ENCODE data around the gene TMEM219.
"Not testable (repeated sequence)": the region's sequence is repeated elsewhere in the genome, so short reads cannot be mapped to it uniquely, and the experiment has no call there.

Gene TMEM219, protein sequence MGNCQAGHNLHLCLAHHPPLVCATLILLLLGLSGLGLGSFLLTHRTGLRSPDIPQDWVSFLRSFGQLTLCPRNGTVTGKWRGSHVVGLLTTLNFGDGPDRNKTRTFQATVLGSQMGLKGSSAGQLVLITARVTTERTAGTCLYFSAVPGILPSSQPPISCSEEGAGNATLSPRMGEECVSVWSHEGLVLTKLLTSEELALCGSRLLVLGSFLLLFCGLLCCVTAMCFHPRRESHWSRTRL

DNA sequence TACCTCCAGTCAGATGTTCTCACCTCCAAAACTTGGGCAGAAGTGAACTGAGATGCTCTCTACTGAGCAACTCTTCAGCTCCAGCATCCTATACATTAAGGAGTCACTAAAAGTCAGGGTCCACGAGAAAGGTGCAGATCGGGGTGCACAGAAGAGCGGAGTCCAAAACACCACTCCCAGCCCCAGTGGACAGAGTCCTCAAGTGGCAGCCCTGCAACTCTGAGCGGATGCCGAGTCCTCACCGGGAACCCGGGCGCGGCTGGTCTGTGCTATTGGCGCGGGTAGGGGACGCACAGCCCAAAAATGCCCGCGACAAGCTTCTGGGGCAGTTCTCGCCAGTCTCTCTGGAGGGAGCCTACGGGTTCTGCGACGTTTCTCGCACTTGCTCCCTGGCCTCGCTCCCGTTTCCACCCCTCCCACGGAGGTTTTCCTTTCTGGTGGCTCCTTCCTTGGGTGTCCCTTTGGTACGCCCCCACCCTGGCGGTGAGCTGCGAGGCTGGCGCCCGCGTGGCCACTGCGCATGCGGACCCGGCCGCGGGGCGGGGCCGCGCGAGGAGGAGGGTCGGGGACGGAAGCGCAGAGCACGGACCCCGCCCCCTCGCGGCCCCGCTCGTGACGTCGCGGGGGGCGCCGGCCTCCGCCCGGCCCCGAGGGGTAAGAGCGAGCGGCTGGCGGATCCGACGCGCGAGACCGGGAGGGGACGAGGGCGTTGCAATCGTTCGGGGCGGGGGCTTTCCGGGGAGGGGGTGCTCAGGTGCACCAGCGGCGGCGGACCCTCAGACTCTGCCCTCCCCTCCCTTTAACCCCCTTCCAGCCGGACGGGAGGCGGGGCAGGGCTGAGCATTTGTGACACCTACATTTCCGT lies at the start of gene TMEM219:
Gene TMEM219 (plus strand): TSS at position 601 of the 865 bp plus-strand sequence. CDS start 1,065 bp downstream, outside the sequence.
- DNase-seq (ENCODE audit: low read depth in 3 of 3), result peak; percentile 85 to 92 (median 91)

DNA sequence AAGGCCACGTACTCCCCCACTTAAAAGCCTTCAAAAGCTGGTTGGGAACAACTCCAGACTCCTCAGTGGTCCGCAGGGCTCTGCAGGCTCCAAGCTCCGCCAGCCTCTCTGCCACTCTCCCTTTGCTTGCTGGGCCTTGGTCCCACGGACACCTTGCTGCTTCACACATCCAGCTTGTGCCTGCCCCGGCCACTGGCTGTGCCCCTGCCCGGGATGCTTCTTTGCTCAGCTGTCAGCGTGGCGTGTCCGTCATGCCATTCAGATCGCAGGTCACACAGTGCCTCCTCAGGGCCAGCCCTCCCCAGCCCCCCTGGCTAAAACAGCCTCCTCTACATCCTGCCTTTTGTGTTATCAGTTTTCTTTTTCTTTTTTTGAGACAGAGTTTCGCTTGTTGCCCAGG lies 49.8 kb upstream of the TMEM219 start:
- DNase-seq (ENCODE audit: low read depth in 3 of 3), result no peak

DNA sequence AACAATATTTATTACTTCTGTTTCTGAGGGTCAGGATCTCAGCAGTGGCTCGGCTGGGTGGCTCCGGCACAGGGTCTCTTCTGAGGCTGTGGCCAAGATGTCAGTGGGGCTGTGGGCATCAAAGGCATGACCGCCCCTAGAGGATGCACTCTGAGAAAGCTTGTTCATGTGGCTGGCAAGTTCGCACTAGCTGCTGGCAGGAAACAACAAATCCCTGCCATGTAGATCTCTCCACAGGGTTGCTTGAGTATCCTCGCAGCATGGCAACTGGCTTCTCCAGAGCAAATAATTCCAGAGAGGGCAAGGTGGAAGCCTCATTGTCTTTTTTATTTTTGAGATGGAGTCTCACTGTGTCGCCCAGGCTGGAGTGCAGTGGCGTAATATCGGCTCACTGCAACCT lies 48.4 kb upstream of the TMEM219 start:
- no peak for DNase-seq (ENCODE audit: low read depth in 3 of 3)

DNA sequence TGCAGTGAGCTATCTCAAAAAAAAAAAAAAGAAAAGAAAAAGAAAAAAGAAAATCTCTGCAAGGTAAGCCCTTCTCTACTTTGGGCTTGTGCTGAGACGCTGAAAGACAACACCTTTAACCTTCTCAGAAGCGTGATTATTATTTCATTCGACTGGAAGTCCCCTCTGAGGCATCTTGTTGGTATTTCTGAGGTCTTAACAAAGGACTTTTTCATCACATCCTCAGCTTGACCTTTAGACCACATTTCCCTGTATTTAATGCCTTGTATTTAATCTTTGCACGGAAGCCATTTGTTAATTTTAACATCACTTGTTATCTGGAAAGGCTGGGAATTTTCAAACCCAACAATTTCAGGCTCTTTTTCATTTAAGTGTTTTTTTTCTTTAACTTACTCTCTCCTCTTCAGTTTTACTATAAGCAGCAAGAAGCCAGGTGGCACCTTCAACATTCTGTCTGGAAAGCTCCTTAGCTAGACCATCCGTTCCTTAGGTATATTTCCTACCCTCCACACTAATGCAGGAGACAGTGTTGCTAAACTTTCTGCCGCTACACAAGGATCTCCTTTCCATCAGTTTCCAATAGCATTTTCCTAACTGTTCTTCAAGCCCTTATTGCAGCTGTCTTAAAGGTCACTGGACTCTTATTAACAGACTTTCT lies 46.2 kb upstream of the TMEM219 start:
- no peak for DNase-seq (ENCODE audit: low read depth in 3 of 3)

DNA sequence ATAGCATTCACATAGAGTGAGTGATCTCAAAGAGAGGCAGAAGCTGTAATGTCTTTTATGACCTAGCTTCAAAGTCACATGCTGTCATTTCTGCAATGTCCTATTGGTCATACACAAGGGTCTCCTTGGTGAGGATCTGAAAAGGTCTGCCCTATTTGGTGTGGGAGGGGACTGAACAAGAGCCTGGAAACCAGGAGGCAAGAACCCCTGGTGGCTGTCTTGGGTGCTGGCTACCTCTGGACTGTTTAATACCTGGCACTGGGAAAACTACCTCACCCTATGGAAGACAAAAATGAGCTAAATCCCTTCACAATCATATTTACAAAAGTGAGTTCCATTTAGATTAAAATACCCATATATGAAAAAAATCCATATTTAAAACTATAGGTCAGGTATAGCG lies 44.9 kb upstream of the TMEM219 start:
- DNase-seq (ENCODE audit: low read depth in 3 of 3), result no peak

DNA sequence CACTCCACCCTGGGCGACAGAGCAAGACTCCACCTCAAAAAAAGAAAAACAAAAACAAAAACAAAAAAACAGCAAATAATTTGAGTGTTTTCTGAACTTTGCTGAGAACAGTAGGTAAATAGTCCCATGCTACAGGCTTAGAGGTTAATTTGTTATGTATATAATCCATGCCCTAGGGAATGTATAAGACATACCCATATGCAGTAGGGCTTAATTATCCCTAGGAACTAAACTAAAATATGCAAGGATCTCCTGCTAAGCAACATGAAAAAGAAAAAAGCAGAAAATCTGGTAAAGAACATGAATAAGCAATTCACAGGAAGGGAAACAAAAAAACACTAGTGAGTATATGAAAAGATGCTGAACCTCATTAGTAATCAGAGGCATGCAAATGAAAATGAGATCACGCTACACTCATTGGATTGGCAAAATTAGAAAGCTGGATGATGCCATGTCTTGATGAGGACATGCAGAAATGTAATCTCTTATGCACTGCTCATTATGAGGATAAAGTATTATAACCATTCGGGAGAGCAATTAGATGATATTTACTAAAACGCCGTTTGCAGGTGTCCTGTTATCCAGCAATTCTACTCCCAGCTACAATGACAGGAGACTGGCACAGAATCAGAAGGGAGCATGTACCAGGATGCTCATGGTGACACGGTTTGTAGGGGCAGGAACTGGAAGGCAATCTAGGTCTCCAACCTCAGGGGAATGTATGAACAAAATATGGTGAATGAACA lies 41.4 kb upstream of the TMEM219 start:
- no peak for DNase-seq (ENCODE audit: low read depth in 3 of 3)

DNA sequence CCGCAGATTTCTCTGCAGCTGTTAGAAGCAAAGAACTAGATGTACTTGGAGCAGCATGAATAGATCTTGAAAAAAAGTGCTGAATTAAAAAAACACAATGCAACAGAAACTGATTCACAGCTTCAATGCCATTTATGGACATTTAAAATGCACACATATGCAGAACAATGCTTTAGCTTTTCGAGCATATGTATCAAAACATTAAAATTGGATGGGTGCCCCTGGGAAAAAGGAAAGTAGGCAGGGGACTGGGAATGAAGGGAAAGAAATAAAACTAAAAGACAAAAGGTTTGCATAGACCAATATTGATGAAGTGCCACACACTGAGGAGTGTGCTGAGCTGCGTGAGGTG lies 40.9 kb upstream of the TMEM219 start:
- no peak for DNase-seq (ENCODE audit: low read depth in 3 of 3)

DNA sequence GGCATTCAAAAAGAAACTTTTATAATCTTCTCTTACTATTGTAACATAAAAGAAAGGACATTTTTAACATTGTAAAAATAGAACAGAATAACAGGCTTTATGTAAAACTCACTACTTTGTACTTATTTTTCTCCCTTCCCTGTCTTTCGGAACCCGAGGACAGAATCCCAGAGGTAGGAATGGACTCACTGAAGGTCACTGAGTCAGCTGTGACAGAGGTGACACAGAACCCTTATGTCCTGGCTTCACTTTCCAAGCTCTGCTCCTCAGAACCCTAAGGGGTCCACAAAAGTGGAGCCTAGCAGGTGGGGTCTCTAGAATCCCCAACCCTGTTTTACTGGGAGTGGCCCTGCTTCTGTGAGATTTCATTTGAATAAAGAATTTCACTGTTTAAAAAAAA lies 39.6 kb upstream of the TMEM219 start:
- DNase-seq (ENCODE audit: low read depth in 3 of 3), result no peak

DNA sequence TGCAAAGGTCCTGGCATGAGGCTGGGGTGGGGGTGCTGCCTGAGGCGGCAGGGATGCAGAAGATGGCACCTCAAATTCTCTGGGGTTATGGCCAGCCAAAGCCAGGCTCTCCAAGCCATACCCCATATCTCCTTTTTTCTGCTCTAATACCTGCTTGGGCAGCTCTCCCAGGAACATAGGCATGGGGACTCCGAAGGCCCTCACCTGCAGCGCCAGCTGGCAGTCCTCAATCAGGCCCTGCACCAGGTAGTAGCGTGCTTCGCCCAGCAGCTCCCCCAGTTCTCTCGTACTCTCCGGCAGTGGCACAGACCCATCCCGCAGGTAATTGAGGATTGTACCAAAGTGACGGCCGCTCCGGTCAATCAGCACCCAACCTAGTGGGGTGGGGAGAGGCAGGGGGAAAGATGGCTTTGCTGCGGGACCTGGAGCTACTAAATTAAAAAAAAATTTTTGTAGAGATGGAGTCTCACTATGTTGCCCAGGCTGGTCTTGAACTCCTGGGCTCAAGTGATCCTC lies 38.8 kb upstream of the TMEM219 start:
- DNase-seq (ENCODE audit: low read depth in 3 of 3), result no peak

DNA sequence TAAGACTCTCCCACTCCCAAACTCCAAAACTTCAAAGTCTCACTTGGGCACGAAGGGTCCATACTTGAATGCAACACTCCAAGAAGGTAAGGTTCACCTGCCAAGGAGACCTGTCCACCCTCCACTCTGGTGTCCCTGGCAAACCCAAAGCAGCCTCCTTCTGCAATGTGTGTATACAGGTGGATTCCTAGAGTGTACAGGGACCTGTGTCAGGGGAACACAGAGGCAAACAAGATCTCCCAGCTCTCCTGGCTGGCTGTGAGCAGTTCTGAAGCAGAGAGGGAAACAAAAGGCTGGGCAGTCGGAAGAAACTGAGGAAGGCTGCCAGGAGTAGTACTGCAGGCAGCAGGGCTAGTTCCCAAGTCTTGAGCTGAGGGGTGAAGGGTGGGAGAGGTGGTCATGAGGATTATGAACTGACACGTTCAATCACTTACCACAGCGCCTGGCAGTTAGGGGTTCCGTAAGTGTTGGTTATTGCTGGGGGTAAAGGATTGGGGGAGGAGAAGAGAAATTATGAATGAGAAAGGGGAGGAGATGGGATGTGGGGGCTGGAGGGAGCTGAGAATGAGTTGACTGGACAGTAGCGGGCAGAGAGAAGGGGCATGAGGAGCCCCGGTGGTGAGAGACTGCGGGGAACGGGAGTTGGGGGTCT lies 36.6 kb upstream of the TMEM219 start:
- DNase-seq (ENCODE audit: low read depth in 3 of 3), result no peak

DNA sequence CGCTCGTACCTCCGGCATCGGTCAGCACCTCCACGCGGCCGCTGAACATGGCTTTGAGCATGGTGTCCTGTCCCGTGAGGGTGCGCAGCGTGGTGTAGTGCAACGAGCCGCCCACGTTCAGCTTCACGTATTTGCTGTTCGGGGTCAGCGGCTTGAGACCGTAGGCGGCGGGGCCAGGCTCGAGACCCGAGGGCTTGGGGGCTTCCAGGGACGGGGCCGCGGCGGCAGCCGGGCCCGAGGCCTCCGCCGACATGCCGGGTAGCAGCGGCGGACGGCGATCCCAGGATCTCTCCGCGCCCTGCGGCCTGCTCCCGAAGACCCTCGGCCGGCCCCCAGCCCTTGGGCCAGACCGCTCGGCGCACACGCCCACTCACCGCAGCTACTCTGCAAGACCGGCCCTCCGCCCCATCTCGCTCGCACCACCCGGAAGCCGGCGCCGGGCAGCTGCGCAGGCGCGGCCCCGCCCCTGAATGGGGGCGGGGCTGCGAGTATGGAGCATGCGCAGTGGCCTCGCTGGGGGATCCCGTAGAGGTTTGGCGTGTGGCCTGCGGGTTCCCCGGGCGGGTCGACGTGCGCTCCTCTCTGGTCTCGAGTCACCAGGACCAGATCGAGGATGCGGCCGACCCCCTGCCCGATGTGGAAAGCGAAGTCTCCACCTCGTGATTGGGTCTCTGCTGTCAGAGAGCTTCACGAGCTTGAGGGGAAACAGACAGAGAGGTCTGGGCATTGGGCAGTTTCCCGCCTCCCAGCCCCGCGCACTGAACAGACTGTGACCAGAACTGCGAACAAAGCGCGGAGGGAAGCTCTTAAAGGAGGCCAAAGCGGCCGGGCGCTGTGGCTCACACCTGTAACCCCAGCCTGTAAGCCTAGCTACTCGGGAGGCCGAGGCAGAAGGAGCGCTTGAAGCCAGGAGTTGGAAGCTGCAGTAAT lies 35.8 kb upstream of the TMEM219 start, which contains the start of gene KCTD13:
Gene KCTD13 (minus strand): TSS at position 446 of the 930 bp plus-strand sequence. CDS start 193 bp downstream, at position 253.
- DNase-seq (ENCODE audit: low read depth in 3 of 3), result peak; percentile 85 to 89 (median 85)

DNA sequence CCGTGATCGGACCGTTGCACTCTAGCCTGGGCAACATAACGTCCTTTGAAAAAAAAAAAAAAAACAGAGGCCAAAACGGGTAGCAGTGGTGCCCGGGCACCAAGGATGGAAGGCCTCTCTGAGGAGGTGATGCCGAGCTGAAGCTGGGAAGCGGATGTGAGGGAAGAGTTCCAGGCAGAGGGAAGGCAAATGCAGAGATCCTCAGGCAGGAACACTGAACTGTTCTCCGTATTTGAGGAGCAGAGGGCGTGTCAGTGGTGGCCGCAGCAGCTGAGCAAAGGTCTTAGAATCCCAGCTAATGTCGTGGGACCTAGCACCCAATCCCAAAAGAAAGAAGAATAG lies 35.2 kb upstream of the TMEM219 start:
- no peak for DNase-seq (ENCODE audit: low read depth in 3 of 3)

DNA sequence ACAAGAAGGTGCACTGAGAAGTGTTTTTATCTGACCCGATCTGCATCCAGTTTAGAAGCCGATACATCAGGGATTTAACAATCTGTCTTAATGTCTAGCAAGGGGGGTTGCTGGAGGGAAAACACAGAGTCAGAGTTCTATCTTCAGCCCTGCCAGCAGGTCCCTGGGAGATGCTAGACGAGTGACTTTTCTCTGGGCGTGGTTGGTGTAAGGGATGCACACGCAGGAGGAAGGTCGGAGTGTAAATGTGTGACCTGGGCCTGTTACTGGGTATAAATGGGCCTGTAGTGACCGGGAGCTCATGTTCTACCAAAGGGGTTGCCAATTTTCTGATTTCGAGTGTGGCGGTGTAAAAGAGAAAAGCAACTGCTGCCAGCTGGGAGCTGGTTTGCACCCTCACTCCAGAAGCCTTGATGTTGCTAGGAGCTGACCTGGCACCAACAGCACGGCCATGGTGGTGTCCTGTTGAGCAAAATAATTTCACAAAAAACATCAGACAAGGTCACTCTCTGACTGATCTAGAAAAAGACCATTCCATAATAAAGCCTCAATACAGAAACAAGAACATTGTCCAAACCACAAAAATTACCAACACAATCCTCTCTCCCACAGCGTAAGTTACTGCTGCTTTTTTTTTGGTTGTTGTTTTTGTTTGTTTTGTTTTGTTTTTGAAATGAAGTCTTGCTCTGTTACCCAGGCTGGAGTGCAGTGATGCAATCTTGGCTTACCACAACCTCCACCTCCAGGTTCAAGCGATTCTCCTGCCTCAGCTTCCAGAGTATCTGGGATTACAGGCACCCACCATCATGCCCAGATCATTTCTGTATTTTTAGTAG lies 34.6 kb upstream of the TMEM219 start:
- no peak for DNase-seq (ENCODE audit: low read depth in 3 of 3)

DNA sequence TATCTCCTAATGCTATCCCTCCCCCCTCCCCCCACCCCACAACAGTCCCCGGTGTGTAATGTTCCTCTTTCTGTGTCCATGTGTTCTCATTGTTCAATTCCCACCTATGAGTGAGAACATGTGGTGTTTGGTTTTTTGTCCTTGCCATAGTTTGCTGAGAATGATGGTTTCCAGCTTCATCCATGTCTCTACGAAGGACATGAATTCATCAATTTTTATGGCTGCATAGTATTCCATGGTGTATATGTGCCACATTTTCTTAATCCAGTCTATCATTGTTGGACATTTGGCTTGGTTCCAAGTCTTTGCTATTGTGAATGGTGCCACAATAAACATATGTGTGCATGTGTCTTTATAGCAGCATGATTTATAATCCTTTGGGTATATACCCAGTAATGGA lies 30.1 kb upstream of the TMEM219 start:
- DNase-seq (ENCODE audit: low read depth in 3 of 3), result not testable (repeated sequence)

DNA sequence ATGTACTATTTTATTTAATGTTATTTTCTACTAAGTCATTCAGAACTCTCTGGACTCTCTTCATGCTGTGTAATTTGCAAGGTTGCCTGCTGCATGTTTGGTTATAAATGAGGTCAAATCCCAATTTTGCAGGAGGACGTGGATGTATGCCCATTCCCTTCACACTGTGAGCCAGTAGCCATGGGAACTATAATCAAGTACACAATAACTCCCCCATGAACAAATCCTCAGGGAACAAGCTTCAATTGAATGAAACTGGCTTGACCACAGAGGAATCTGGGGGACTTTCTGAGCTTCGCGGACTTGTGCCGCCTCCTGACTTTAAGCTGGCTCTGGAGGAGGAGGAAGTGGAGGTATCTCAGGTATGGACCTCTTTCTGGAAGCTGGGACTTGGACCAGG lies 21.2 kb upstream of the TMEM219 start:
- DNase-seq (ENCODE audit: low read depth in 3 of 3), result no peak

DNA sequence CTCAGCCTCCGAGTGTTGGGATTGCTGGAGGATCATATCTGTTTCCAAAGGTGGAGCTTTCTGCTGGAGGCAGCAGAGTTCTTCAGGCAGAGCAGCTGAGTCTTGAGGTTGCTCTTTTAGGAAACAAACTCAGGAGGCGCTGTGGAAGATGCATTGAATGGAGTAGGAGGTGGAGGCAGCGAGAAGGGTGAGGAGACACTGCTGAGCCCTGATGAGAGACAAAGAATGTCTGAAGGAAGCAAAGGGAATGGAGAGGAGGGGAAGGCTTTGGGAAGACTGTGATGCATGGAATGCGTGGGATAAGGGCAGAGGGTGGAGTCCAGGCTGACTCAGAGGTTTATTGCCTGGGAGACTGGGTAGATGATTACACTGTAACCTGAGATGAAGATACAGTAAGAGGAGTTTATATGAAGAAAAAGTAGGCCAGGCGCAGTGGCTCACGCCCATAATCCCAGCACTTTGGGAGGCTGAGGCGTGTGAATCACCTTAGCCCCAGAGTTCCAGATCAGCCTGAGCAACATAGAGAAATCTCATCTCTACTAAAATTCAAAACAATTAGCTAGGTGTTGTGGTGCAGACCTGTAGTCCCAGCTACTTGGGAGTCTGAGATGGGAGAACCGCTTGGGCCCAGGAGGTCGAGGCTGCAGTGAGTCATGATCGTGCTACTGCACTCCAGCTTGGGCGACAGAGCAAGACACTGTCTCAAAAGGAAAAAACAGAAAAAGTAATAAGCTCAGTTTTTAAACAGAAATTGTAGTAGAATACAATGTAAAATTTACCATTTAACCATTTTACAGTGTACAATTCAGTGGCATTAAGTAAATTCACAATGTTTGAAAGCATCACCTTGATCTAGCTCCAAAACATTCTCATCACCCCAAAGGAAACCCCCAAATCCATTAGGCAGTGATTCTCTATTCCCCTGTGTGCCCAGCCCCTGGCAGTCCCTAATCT lies 17.8 kb upstream of the TMEM219 start:
- no peak for DNase-seq (ENCODE audit: low read depth in 3 of 3)

DNA sequence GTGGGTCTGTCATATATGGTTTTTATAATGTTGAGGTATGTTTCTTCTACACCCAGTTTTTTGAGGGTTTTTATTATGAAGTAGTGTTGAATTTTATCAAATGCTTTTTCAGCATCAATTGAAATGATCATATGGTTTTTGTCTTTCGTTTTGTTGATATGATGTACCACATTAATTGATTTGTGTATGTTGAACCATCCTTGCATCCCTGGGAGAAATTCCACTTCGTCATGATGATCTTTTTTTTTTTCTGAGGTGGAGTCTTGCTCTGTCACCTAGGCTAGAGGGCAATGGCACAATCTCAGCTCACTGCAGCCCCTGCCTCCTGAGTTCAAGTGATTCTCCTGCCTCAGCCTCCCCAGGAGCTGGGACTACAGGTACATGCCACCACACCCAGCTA lies 14.0 kb upstream of the TMEM219 start:
- no peak for DNase-seq (ENCODE audit: low read depth in 3 of 3)

DNA sequence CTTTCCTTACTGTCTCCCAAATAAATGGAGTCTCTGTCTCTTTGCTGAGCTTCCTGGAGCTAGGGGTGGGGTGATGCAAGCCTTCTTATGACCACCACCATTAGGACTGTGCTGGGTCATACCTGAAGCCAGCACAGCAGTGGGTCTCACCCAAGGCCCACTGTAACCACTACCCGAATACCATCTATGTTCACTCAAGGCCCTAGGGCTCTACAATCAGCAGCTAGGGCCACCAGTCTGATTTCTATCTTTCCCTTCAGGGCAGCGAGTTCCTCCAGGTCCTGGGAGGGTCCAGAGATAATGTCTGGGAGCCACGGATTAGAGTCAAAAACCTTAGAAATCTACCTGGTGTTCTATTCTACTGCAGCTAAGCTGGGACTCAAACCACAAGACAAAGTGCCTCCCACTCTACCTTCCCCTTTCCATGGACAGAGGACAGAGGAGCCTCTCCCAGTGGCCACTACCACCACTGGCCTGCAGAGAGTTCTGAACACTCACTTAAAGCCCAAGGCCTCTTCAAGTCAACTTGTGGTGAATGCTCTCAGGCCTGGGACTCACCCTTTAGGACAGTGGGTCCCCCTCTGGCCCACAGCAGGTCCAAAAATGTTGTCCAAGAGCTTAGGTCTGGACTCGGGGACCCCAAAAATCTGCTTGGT lies 10.9 kb upstream of the TMEM219 start:
- no peak for DNase-seq (ENCODE audit: low read depth in 3 of 3)

All from stimulated activated CD4-positive, alpha-beta T cell treated with anti-CD3 and anti-CD28 coated beads, TNF-alpha, amount 100 ng/mL, for 4 hours (primary cell).